GM10248 (cell line): ENCODE measurements around the gene RHOBTB3.

Experiments used
- CTCF ChIA-PET: fragments of 300-600 bp; sonication (Branson Sonifier 250); formaldehyde crosslinking; extraction: SDS; loops from one replicate; lab custom pipeline; 2021; ENCODE audit warnings: antibody characterized with exemption; lab: Yijun Ruan, JAX
- POLR2A ChIA-PET: fragments of 350-650 bp; sonication (Branson Sonifier 250); formaldehyde crosslinking; extraction: SDS; loops from one replicate; lab custom pipeline; 2020; ENCODE audit warnings: antibody characterized with exemption; lab: Yijun Ruan, JAX
- DNase-seq: peaks from one replicate; pipeline ENCODE4 v3.0.0; 2012; ENCODE audit errors: extremely low spot score
- TF ChIP-seq, protein P1 (sequence below): IDR thresholded peaks from 2 replicates; pipeline ENCODE4 v1.5.1; 2012; ENCODE audit warnings: mild to moderate bottlenecking, low read depth; ENCODE audit errors: extremely low read depth, missing control alignments, control extremely low read depth

RHOBTB3 gene

GRCh38 chr5:95783661-95784060 is 52.5 kb downstream of the RHOBTB3 start:
- no peak for DNase-seq
- POLR2A ChIA-PET, result no interaction called here
- CTCF ChIA-PET, result interaction anchor here (1.1 to 19.5 kb wide), 5 partner anchors 14 to 552 kb away, joined by 4 to 561 read pairs (median 6); no protein-coding TSS in a partner anchor

DNA sequence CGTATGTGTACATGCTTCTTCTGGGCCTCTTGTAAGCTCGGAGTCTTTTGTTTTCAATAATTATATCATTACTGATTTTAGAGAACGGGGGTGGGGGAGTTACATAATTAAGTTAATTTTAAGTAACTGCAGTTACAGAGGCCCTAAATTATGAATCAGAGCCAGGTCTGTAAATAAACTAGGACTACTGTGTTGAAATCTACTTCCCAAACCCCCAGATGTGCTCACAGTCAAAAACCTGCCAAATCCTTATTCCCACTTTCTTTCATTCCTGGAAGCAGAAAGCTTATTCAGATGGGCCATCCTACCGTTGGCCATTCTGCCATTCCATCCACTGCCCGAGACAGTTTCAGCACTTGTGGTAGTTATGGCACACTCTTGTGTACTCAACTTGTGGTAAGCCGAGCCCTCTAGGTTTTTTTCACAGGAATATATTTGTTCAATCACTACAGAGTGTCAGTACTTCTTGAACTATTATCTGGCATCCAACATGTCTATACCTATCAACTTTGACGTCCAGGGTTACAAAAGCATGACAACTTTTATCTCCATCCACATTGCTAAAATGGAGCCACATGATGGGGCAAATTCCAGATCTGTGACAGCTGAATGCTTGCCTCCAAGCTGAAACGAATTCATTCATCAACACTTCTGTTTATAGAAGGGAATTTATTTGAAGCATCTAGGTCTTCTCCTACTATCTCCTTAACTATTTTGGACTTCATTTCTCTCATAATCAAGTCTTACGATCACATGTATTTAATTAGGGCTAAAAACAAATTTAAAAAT is 53.6 kb downstream of the RHOBTB3 start:
- CTCF ChIA-PET, result interaction anchor here (0.9 to 19.5 kb wide), 6 partner anchors 8 to 551 kb away, joined by 3 to 561 read pairs (median 4); no protein-coding TSS in a partner anchor
- TF ChIP-seq, protein P1, sequence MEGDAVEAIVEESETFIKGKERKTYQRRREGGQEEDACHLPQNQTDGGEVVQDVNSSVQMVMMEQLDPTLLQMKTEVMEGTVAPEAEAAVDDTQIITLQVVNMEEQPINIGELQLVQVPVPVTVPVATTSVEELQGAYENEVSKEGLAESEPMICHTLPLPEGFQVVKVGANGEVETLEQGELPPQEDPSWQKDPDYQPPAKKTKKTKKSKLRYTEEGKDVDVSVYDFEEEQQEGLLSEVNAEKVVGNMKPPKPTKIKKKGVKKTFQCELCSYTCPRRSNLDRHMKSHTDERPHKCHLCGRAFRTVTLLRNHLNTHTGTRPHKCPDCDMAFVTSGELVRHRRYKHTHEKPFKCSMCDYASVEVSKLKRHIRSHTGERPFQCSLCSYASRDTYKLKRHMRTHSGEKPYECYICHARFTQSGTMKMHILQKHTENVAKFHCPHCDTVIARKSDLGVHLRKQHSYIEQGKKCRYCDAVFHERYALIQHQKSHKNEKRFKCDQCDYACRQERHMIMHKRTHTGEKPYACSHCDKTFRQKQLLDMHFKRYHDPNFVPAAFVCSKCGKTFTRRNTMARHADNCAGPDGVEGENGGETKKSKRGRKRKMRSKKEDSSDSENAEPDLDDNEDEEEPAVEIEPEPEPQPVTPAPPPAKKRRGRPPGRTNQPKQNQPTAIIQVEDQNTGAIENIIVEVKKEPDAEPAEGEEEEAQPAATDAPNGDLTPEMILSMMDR, result no peak
- POLR2A ChIA-PET, result no interaction called here
- no peak for DNase-seq

More at GRCh38 chr5:95783661-95784060, 52.5 kb downstream of the RHOBTB3 start:
- TF ChIP-seq, protein P1, result no peak

DNA sequence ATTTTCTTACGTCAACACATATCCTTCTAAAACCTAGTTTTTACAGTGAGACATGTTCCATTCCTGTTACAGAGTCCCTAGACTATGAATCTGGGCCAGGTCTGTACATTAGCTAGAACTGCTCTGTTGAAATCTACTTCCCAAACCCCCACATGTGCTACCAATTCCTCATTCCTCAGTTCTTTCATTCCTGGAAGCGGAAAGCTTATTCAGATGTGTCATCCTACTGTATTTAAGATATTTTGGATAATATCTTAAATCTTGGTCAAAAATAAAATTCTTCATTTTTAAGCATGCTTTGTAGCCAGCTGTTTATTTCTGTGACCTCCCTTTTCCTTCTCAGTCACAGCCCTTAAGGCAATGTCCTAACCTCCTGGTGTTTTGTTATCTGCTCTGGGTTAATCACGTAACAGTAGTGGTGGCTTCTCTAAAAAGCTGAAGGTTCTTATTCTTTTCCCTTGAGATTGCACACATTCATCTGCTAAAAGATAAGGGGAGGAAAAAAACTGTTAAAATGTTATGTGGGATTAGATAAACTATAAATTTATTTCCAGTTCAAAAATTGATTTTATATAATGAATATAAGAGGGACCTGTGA is 55.8 kb downstream of the RHOBTB3 start:
- POLR2A ChIA-PET, result no interaction called here
- CTCF ChIA-PET, result interaction anchor here (0.9 to 19.5 kb wide), 8 partner anchors 18 to 123 kb away, joined by 3 to 561 read pairs (median 3); no protein-coding TSS in a partner anchor
- DNase-seq, result no peak
- TF ChIP-seq, protein P1, result no peak

GRCh38 chr5:95788493-95788892 is 57.4 kb downstream of the RHOBTB3 start:
- TF ChIP-seq, protein P1, result no peak
- CTCF ChIA-PET, result interaction anchor here (1.2 to 19.5 kb wide), 6 partner anchors 7 to 124 kb away, joined by 3 to 561 read pairs (median 5); no protein-coding TSS in a partner anchor
- DNase-seq, result no peak
- POLR2A ChIA-PET, result no interaction called here

- TF ChIP-seq, protein P1, result no peak
- ChIA-PET CTCF (interaction anchor here (1.2 to 19.5 kb wide), 6 partner anchors 10 to 145 kb away, joined by 3 to 561 read pairs (median 4); partner anchors contain the start of gene RFESD), POLR2A (no interaction called here)
- no peak for DNase-seq
Measured at GRCh38 chr5:95791751-95792150, 60.6 kb downstream of the RHOBTB3 start.

GRCh38 chr5:95794070-95794516 is 63.0 kb downstream of the RHOBTB3 start:
- CTCF ChIA-PET, result interaction anchor here (1.8 to 19.5 kb wide), 3 partner anchors 12 to 52 kb away, joined by 4 to 561 read pairs (median 50); no protein-coding TSS in a partner anchor
- POLR2A ChIA-PET, result no interaction called here
- DNase-seq, result no peak
- TF ChIP-seq, protein P1, result no peak
